Upper lobe of left lung (tissue), 6 donors: ENCODE measurements around the gene SPINT3. TPM values are rescaled to one million over a fixed set of nuclear protein-coding genes. Genes with fewer than 3 reads are reported as not detected.
A peak's percentile ranks its signal among the peaks of the same experiment; 100 is the strongest.

Source experiments
- ATAC-seq, 2 donors: fragments of 200-7000 bp; cut with Tn5 transposase; one replicate each; pipeline ENCODE4 v1.9.1; 2022; ENCODE audit warnings: mild to moderate bottlenecking in 2 of 2, moderate library complexity in 2 of 2; ENCODE audit not compliant: low FRiP score in 2 of 2
- DNase-seq, 2 donors: peaks; one replicate each; pipeline ENCODE4 v3.0.0-alpha.2; 2019 to 2020
- H3K27ac ChIP-seq, 4 donors: fragments of 200-600 bp; sonication (generic); one replicate each; pipeline ENCODE4 v1.5.1; 2016 to 2019
- H3K27me3 ChIP-seq, 4 donors: fragments of 200-600 bp; sonication (generic); one replicate each; pipeline ENCODE4 v1.5.1; 2017 to 2019
- H3K36me3 ChIP-seq, 4 donors: fragments of 200-600 bp; sonication (generic); one replicate each; pipeline ENCODE4 v1.5.1; 2016 to 2019
- H3K4me1 ChIP-seq, 4 donors: fragments of 200-600 bp; sonication (generic); one replicate each; pipeline ENCODE4 v1.5.1; 2018 to 2019
- H3K4me3 ChIP-seq, 4 donors: fragments of 200-600 bp; sonication (generic); one replicate each; pipeline ENCODE4 v1.5.1; 2017 to 2019; ENCODE audit warnings: mild to moderate bottlenecking in 2 of 4, moderate library complexity in 1 of 4
- H3K9me3 ChIP-seq, 4 donors: fragments of 200-600 bp; sonication (generic); one replicate each; pipeline ENCODE4 v1.5.1; 2018 to 2019
- CTCF ChIP-seq, 6 experiments: fragments of 450-650 bp in 4 of 6; fragments of 200-600 bp in 2 of 6; sonication (generic) in 2 of 6; IDR thresholded peaks; one replicate each; pipeline ENCODE4 v1.5.1; 2016 to 2019; ENCODE audit warnings: antibody characterized with exemption in 6 of 6
- EP300 ChIP-seq, 4 donors: sonication (generic); formaldehyde crosslinking; IDR thresholded peaks; one replicate each; pipeline ENCODE4 v1.5.1; 2017; ENCODE audit warnings: antibody characterized with exemption in 4 of 4, control low read depth in 2 of 4
- POLR2A ChIP-seq, 4 donors: fragments of 450-650 bp; IDR thresholded peaks; one replicate each; pipeline ENCODE4 v1.5.1; 2016 to 2017; ENCODE audit warnings: antibody characterized with exemption in 4 of 4, mild to moderate bottlenecking in 2 of 4
- POLR2AphosphoS5 ChIP-seq, 2 donors: sonication (generic); formaldehyde crosslinking; IDR thresholded peaks; one replicate each; pipeline ENCODE4 v1.5.1; 2017; ENCODE audit warnings: antibody characterized with exemption in 2 of 2
- WGBS, 2 donors: methylation state at CpG; one replicate each; pipeline ENCODE4 v1.1.5; 2017 to 2018; 5-methylcytosine and 5-hydroxymethylcytosine counted together
- total RNA-seq, 6 donors: library from RNA; depleted of rRNA in 4 of 6; stranded (reverse); fragments of >200 nt in 4 of 6; gene quantifications; one replicate each; pipeline versions ENCODE4 v1.1.0 to v1.2.1, GENCODE V29; 2016 to 2021
- donor health status: DM: no; HTN: no; CAD: no; lungs with moderate emphysema.
- donor health status: DM: no; HTN: yes; CAD: no; lungs with severe emphysema.

Gene SPINT3
- total RNA-seq, 6 donors from 2014 or later = not detected

GRCh38 chr20:45539382-45539781 is 24.0 kb upstream of the SPINT3 start, which contains the start of gene WFDC6:
TSS of gene WFDC6 (minus strand) at chr20:45539482. CDS start at chr20:45539407, 75 bp downstream.
- Histone ChIP-seq H3K4me3 (no peak within 1 kb of the TSS), H3K36me3 (no peaks in the 10 kb centered on the region), H3K27ac (no peak within 1 kb of the TSS), H3K9me3 (no peaks in the 10 kb centered on the region), H3K4me1 (no peaks in the 10 kb centered on the region), H3K27me3 (no peaks in the 10 kb centered on the region)
- DNase-seq (no peak), ATAC-seq (no peak)
- WGBS, 2 donors = 100% methylated on average over 2 of the region's 2 CpGs; no CpG with 5 or more reads in 1 of the 2 donors
- no peak for TF ChIP-seq POLR2AphosphoS5 (IDR thresholded peaks at IDR 0.05)
- TF ChIP-seq CTCF (IDR thresholded peaks at IDR 0.05) = no peak
- no peak for TF ChIP-seq EP300 (IDR thresholded peaks at IDR 0.05)
- TF ChIP-seq POLR2A (IDR thresholded peaks at IDR 0.05) = no peak

DNA sequence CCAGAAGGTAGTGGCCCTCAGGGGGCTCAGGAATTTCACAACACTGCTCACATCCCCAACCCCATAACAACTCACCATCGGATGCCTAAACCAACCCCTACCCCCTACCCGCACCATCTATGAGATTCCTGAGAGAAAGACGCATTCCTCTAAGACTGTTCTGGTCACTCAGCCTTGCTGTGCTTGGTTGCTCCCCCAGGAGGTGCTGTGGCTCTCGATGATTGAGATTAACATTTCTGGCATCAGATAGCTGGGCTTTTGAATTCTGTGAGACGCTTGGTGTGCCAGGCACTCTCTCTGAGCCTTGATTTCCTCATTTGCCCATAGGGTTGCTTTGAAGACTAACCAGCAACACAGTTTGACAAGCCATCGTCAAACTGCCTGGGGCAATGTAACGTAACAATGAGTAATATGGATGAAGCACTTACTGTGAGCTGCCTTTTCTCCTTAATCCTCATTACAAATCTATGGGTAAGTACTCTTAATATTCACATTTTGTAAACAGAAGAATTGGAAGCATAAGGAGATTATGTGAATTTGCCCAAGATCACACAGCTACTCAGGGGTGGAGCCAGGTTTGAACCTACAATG is 22.9 kb upstream of the SPINT3 start:
- Histone ChIP-seq H3K27me3 (no peaks in the 10 kb centered on the region), H3K4me3 (no peak overlapping the region), H3K4me1 (no peaks in the 10 kb centered on the region), H3K9me3 (no peaks in the 10 kb centered on the region), H3K36me3 (no peaks in the 10 kb centered on the region), H3K27ac (no peak overlapping the region)
- ATAC-seq (no peak), DNase-seq (no peak)
- 59 to 65% methylated on average over 7 of the region's 7 CpGs for WGBS, 2 donors
- no peak for TF ChIP-seq POLR2AphosphoS5 (IDR thresholded peaks at IDR 0.05)

DNA sequence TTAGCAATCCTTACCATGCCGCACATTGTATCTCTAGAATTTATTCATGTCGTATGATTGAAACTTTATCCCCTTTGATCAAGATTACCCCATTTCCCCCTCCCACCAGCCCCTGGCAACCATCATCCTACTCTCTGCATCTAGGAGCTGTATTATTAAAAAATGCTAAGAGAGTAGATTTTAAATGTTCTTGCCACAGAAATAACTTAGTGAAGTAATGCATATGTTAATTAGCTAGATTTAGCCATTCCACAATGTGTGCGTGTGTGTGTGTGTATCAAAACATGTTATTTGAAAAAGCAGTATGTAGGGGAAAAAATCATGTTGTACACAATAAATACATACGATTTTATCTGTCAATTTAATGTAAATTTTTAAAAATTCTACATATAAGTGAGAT is 11.9 kb upstream of the SPINT3 start:
- TF ChIP-seq CTCF (IDR thresholded peaks at IDR 0.05) = no peak
- no peaks in the 10 kb centered on the region for H3K9me3 ChIP-seq
- no peaks in the 10 kb centered on the region for H3K36me3 ChIP-seq
- 73 to 75% methylated on average over 4 of the region's 4 CpGs for WGBS, 2 donors
- DNase-seq (no peak), ATAC-seq (no peak)
- H3K4me3 ChIP-seq = no peak overlapping the region
- no peaks in the 10 kb centered on the region for H3K4me1 ChIP-seq
- no peaks in the 10 kb centered on the region for H3K27me3 ChIP-seq
- no peak overlapping the region for H3K27ac ChIP-seq

DNA sequence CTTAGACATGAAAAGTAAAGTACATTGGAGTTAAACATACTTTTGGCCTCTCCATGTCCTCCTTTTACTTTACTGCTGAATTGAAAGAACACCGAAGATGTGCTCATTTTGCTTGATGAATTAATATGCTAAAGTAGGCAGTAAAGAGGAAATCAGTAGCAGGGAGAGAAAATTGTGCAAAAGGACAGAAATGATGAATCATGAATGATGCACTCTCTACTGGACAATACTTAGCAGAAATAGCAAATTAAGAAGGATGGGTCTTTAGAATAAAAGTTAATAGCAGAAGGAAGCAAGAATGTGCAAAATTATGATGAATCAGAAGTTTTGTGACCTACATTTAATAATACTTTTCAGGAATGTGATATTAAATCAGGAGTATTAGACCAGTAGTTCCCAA is 8.4 kb upstream of the SPINT3 start:
- Histone ChIP-seq H3K4me1 (peaks cover 0 to under 1% (median 0%) of the 10 kb centered on the region in 4 donors), H3K4me3 (no peak overlapping the region), H3K36me3 (no peaks in the 10 kb centered on the region), H3K27me3 (no peaks in the 10 kb centered on the region), H3K27ac (no peak overlapping the region), H3K9me3 (no peaks in the 10 kb centered on the region)
- no peak for ATAC-seq
- TF ChIP-seq CTCF (IDR thresholded peaks at IDR 0.05) (no peak), EP300 (IDR thresholded peaks at IDR 0.05) (no peak), POLR2AphosphoS5 (IDR thresholded peaks at IDR 0.05) (no peak), POLR2A (IDR thresholded peaks at IDR 0.05) (no peak)
- DNase-seq = no peak
- 56 to 72% methylated on average over 1 of the region's 1 CpG for WGBS, 2 donors

DNA sequence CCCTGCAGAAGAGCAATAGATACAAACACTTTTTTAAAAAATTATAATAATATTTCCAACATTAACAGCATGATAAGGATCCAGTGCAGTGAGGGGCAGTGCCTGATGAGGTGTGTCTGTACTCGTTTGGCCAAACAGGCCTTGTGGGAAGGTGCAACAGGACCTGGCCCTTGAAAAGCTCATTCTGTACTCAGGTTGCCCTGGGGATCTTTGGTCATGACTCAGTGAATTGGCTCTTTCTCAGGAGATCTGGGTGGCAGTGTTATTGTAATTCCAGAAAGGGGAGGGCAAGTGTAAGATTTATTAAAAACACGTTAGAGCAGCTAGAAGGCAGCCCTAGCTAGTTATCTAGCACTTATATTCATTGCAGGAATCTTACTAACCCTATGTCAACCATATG is 2.9 kb upstream of the SPINT3 start:
- no peaks in the 10 kb centered on the region for H3K36me3 ChIP-seq
- no peaks in the 10 kb centered on the region for H3K27me3 ChIP-seq
- peak in 1 of 2 donors; percentile 82 for ATAC-seq
- DNase-seq = peak in 1 of 2 donors; percentile 84
- H3K4me1 ChIP-seq = peaks cover 0 to 10% (median 0%) of the 10 kb centered on the region in 4 donors
- H3K9me3 ChIP-seq = no peaks in the 10 kb centered on the region
- H3K27ac ChIP-seq = peak overlapping the region in 1 of 4 donors; percentile 23
- no peak for TF ChIP-seq POLR2A (IDR thresholded peaks at IDR 0.05)
- no peak for TF ChIP-seq EP300 (IDR thresholded peaks at IDR 0.05)
- no peak for TF ChIP-seq CTCF (IDR thresholded peaks at IDR 0.05)
- TF ChIP-seq POLR2AphosphoS5 (IDR thresholded peaks at IDR 0.05) = no peak
- 35 to 48% methylated on average over 2 of the region's 2 CpGs for WGBS, 2 donors
- H3K4me3 ChIP-seq = no peak overlapping the region
